SK-N-MC (cell line): ENCODE data around the gene VOPP1.

Experiments
- EZH2 ChIP-seq: fragments of 200-600 bp; sonication (generic); IDR thresholded peaks from one replicate; pipeline ENCODE4 v1.6.1; 2017; ENCODE audit warnings: antibody characterized with exemption
- FOXP2 ChIP-seq: optimal IDR thresholded peaks from 2 replicates; pipeline ENCODE3; 2011; ENCODE audit warnings: mild to moderate bottlenecking, moderate library complexity; ENCODE audit not compliant: insufficient read depth; ENCODE audit errors: extremely low read length, control extremely low read depth
- POLR2AphosphoS5 ChIP-seq: IDR thresholded peaks from 2 replicates; pipeline ENCODE4 v1.6.1; 2012; ENCODE audit warnings: mild to moderate bottlenecking, low read depth, low read length, borderline replicate concordance

DNA sequence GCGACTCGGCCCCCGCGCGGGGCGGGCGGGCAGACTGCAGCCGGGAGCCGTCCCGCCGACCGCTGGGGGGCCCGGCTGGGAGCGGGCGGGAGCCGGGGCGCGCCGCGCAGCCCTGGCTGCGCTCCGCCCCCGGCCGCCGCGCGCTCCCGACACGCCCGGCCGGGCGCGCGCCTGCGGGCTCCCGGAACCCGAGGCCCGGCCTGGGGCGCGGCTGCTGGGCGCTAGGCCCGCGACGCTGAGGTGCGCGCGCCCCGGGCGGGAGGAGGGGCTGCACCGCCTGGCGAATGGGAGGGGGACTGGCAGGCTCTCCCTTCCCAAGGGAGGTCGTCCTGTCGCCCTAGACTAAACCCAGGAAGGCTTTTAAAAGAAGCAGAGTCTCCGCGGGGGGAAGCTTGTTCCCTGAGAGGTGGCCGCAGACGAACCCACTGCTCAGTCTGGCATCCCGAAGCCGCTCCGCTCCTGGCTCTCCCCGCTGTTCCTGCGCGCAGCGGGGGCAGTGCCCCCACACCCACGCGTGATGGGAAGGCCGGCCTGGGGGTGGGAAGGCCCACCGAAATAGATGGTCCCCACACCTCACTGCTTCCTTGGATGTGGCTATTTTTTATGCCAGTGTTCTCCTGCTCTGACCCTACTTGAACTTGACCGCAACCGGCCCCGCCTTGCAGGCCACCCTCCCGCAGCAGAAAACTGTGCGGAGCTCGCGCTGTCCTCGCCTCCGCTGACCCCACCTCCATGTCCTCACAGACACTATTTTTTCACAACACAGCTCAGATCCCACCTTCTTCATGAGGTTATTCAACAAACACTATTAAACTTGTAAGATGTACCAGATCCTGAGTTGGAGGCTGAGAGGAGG lies at the start of gene VOPP1:
- TF ChIP-seq EZH2 (no peak), POLR2AphosphoS5 (no peak), FOXP2 (no peak)
